DND-41 (cell line): ENCODE results near the gene MAST3.

Source experiments
- EZH2 ChIP-seq: IDR thresholded peaks from 3 replicates; pipeline ENCODE4 v1.6.1; 2012; ENCODE audit warnings: borderline replicate concordance, low read depth, mild to moderate bottlenecking, moderate library complexity, low read length, inconsistent platforms; ENCODE audit not compliant: severe bottlenecking
- TF ChIP-seq, protein P1 (sequence below): IDR thresholded peaks from 2 replicates; pipeline ENCODE4 v1.5.1; 2012; ENCODE audit warnings: borderline replicate concordance, low read length, moderate library complexity, mild to moderate bottlenecking; ENCODE audit not compliant: poor library complexity, severe bottlenecking; ENCODE audit errors: extremely low read depth

DNA sequence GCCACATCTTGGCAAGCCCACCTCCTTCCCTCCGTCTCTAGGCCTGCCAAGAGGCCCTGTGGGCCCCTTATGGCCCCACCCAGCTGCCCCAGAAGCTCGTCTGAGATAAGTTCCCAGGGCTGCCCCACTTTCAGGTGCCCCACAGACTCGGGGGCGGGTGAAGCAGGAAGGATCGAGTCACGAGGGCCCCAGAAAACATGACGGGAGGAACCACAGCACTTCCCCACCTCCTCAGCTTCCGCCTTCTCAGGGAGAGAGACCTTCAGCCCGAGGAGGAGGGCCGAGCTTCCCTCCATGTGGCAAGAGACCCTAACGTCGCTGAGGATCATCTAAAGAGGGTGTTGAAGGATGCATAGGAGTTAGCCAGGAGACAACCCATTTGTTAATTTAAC, 6.4 kb upstream of the MAST3 start:
- TF ChIP-seq, protein P1, sequence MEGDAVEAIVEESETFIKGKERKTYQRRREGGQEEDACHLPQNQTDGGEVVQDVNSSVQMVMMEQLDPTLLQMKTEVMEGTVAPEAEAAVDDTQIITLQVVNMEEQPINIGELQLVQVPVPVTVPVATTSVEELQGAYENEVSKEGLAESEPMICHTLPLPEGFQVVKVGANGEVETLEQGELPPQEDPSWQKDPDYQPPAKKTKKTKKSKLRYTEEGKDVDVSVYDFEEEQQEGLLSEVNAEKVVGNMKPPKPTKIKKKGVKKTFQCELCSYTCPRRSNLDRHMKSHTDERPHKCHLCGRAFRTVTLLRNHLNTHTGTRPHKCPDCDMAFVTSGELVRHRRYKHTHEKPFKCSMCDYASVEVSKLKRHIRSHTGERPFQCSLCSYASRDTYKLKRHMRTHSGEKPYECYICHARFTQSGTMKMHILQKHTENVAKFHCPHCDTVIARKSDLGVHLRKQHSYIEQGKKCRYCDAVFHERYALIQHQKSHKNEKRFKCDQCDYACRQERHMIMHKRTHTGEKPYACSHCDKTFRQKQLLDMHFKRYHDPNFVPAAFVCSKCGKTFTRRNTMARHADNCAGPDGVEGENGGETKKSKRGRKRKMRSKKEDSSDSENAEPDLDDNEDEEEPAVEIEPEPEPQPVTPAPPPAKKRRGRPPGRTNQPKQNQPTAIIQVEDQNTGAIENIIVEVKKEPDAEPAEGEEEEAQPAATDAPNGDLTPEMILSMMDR: no peak
- TF ChIP-seq EZH2: no peak
